ENCODE data around the gene KLHDC4. TPM values are rescaled to one million over a fixed set of nuclear protein-coding genes. Genes with fewer than 3 reads are reported as not detected.
"Not testable (repeated sequence)": the region's sequence is repeated elsewhere in the genome, so short reads cannot be mapped to it uniquely, and the experiment has no call there.

Gene KLHDC4
- total RNA-seq, 1 donor from 2014 or later = 20.5 TPM

GRCh38 chr16:87784812-87785211 is 19.0 kb upstream of the KLHDC4 start:
- Mint-ChIP-seq H3K27me3 (ENCODE audit: low read depth) (no peaks in the 10 kb centered on the region), H3K4me3 (ENCODE audit: unreplicated experiment) (no peak overlapping the region), H3K27ac (ENCODE audit: unreplicated experiment) (peak overlapping the region; percentile 69), H3K4me1 (ENCODE audit: low read depth) (peaks cover 28% of the 10 kb centered on the region), H3K36me3 (ENCODE audit: low read depth) (no peaks in the 10 kb centered on the region), H3K9me3 (ENCODE audit: low read depth) (peaks cover 4% of the 10 kb centered on the region)
- no peak for DNase-seq (ENCODE audit: low spot score)
- TF ChIP-seq CTCF (IDR thresholded peaks at IDR 0.05) = no peak

DNA sequence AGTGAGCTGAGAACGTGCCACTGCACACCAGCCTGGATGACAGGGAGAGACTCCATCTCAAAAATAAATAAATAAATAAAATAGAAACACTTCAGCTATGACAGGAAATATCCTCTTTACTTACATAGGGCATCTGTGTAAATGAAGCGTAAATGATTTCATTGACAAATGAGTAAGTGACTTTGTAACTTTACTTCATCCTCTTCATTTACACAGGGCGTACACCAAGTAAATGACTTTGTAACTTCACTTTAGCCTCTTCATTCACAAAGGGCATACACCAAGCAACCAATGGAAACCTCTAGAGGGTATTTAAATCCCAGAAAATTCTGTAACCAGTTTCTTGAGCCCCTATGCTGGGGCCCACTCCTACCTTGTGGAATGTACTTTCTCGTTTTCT is 16.2 kb upstream of the KLHDC4 start:
- H3K27ac Mint-ChIP-seq (ENCODE audit: unreplicated experiment) = no peak overlapping the region
- no peak for DNase-seq (ENCODE audit: low spot score)
- H3K27me3 Mint-ChIP-seq (ENCODE audit: low read depth) = no peaks in the 10 kb centered on the region
- H3K4me1 Mint-ChIP-seq (ENCODE audit: low read depth) = peaks cover 48% of the 10 kb centered on the region
- no peaks in the 10 kb centered on the region for H3K36me3 Mint-ChIP-seq (ENCODE audit: low read depth)
- H3K4me3 Mint-ChIP-seq (ENCODE audit: unreplicated experiment) = no peak overlapping the region
- H3K9me3 Mint-ChIP-seq (ENCODE audit: low read depth) = no peaks in the 10 kb centered on the region
- no peak for TF ChIP-seq CTCF (IDR thresholded peaks at IDR 0.05)

DNA sequence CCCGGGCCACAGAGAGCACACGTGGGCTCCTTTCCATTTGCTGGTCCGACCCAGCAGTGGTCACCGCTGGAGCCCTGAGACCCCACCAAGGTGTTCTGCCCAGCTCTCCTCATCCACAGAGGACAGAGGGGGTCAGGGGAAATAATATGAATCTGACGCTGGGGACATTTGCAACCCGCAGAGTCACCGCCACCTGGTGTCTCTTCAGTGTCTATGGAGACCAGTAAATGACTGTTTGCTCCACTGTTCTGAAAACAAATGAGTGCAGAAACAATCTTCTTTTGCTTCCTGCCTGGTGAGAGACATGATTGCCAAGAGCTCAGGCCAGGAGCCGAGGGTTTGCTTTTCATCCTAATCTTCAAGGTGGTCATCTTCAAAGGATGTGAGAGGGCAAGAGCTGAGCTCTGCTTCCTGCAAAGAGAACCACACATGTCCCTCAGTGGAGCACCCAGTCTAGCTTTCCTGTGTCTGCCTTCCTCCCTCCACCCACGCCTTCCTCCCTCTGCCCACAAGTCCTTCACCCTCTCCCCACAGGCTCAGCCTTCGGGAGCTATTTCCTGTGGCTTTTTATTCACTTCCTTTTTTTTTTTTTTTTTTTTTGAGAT is 14.7 kb upstream of the KLHDC4 start:
- Mint-ChIP-seq H3K4me3 (ENCODE audit: unreplicated experiment) (no peak overlapping the region), H3K27ac (ENCODE audit: unreplicated experiment) (peak overlapping the region; percentile 75), H3K27me3 (ENCODE audit: low read depth) (no peaks in the 10 kb centered on the region), H3K9me3 (ENCODE audit: low read depth) (no peaks in the 10 kb centered on the region), H3K4me1 (ENCODE audit: low read depth) (peaks cover 48% of the 10 kb centered on the region), H3K36me3 (ENCODE audit: low read depth) (no peaks in the 10 kb centered on the region)
- no peak for TF ChIP-seq CTCF (IDR thresholded peaks at IDR 0.05)
- no peak for DNase-seq (ENCODE audit: low spot score)

DNA sequence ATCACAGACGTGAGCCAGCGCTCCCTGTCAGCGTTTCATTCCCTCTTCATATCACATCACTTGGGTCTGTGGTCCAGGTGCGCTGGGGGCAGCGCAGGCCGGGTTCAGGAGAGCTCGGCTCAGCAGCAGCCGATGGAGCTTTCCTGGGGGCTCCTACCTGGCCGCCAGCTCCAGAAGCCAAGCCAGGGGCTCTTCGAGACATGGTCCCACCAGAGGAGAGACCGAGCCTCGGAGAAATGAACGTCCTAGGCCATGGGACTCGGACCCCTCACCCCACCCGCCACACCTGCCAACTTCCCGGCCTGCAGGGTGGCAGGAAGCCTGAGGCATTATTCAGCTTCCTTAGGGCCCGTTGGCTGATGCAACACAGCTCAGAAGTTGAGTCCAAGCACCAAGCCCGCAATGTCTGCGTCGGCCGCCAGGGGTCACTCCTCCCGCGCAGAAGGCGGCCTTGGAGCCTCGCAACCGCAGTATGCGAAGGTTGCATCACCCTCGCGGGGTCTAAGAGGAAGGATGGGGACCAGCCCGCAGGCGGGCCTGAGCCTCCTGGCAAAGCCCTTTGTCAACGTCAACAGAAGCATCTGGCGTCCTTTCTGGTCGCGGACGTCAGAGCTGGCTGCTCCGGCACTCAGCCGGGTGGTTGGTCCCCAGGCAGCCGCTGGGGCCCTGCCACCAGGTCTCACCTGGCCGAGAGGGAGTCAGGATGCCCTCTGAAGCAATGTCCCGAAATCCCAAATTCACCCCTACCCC is 13.2 kb upstream of the KLHDC4 start:
- DNase-seq (ENCODE audit: low spot score) = no peak
- Mint-ChIP-seq H3K27ac (ENCODE audit: unreplicated experiment) (peak overlapping the region; percentile 96), H3K9me3 (ENCODE audit: low read depth) (no peaks in the 10 kb centered on the region), H3K4me3 (ENCODE audit: unreplicated experiment) (peak overlapping the region; percentile 41), H3K27me3 (ENCODE audit: low read depth) (no peaks in the 10 kb centered on the region), H3K4me1 (ENCODE audit: low read depth) (peaks cover 38% of the 10 kb centered on the region), H3K36me3 (ENCODE audit: low read depth) (no peaks in the 10 kb centered on the region)
- TF ChIP-seq CTCF (IDR thresholded peaks at IDR 0.05) = peak; percentile 98

DNA sequence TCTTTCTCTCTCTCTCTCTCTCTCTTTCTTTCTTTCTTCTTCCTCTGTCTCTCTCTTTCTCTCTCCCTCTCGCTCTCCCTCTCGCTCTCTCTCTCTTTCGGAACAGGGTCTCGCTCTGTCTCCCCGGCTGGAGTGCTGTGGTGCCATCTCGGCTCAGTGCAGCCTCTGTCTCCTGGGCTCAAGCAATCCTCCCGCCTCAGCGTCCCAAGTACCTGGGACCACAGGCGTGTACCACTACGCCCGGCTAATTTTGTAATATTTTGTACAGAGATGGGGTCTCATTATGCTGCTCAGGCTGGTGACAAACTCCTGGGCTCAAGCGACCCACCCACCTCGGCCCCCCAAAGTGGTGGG is 12.7 kb upstream of the KLHDC4 start:
- no peaks in the 10 kb centered on the region for H3K36me3 Mint-ChIP-seq (ENCODE audit: low read depth)
- peaks cover 38% of the 10 kb centered on the region for H3K4me1 Mint-ChIP-seq (ENCODE audit: low read depth)
- TF ChIP-seq CTCF (IDR thresholded peaks at IDR 0.05) = no peak
- H3K9me3 Mint-ChIP-seq (ENCODE audit: low read depth) = no peaks in the 10 kb centered on the region
- no peak overlapping the region for H3K4me3 Mint-ChIP-seq (ENCODE audit: unreplicated experiment)
- DNase-seq (ENCODE audit: low spot score) = no peak
- H3K27ac Mint-ChIP-seq (ENCODE audit: unreplicated experiment) = peak overlapping the region; percentile 96
- H3K27me3 Mint-ChIP-seq (ENCODE audit: low read depth) = no peaks in the 10 kb centered on the region

GRCh38 chr16:87773836-87774235 is 8.1 kb upstream of the KLHDC4 start:
- H3K27ac Mint-ChIP-seq (ENCODE audit: unreplicated experiment); H3K27me3 Mint-ChIP-seq (ENCODE audit: low read depth); H3K9me3 Mint-ChIP-seq (ENCODE audit: low read depth); H3K36me3 Mint-ChIP-seq (ENCODE audit: low read depth); H3K4me3 Mint-ChIP-seq (ENCODE audit: unreplicated experiment); DNase-seq (ENCODE audit: low spot score): not testable (repeated sequence)
- H3K4me1 Mint-ChIP-seq (ENCODE audit: low read depth) = peaks cover 17% of the 10 kb centered on the region

- not testable (repeated sequence) for H3K27ac Mint-ChIP-seq (ENCODE audit: unreplicated experiment); H3K36me3 Mint-ChIP-seq (ENCODE audit: low read depth); H3K9me3 Mint-ChIP-seq (ENCODE audit: low read depth); H3K27me3 Mint-ChIP-seq (ENCODE audit: low read depth); DNase-seq (ENCODE audit: low spot score)
- Mint-ChIP-seq H3K4me1 (ENCODE audit: low read depth) (peaks cover 17% of the 10 kb centered on the region), H3K4me3 (ENCODE audit: unreplicated experiment) (peak overlapping the region; percentile 41)
These were observed 1.7 kb upstream of the KLHDC4 start for GRCh38 chr16:87767456-87767855.

Measured in chondrocyte (in vitro differentiated cells).